H1 (cell line): Measurements from ENCODE around the gene GADD45B. TPM values are rescaled to one million over a fixed set of nuclear protein-coding genes. Genes with fewer than 3 reads are reported as not detected.

ENCODE experiments used
- CTCF ChIA-PET: fragments of 300-600 bp; sonication (Branson Sonifier 250); formaldehyde crosslinking; loops from one replicate; lab custom pipeline; 2021; ENCODE audit not compliant: partially characterized antibody; lab: Charles Lee
- POLR2A ChIA-PET: fragments of 300-600 bp; sonication (Branson Sonifier 250); formaldehyde crosslinking; loops from one replicate; lab custom pipeline; 2021; ENCODE audit warnings: inconsistent platforms; ENCODE audit not compliant: partially characterized antibody; lab: Charles Lee
- DNase-seq, 2 experiments: peaks; one replicate each; pipeline versions ENCODE4 v3.0.0 to v3.0.0-alpha.2; 2010 to 2022; ENCODE audit warnings: low spot score in 2 of 2, low read depth in 1 of 2, mixed read lengths in 1 of 2
- FAIRE-seq: peaks from 2 replicates; lab custom pipeline; 2011; peaks lifted over from hg19 to GRCh38; lab: Jason Lieb, UNC
- H2AFZ ChIP-seq: 2 replicates; pipeline ENCODE4 v1.8.1; 2012; ENCODE audit warnings: low read length, inconsistent platforms
- H2AK5ac ChIP-seq: 2 replicates; pipeline ENCODE4 v1.6.1; 2013; ENCODE audit warnings: low read depth, low read length
- H2BK120ac ChIP-seq: replicated peaks from 2 replicates; pipeline ENCODE3; 2013; ENCODE audit warnings: low read depth, low read length, inconsistent platforms
- H2BK12ac ChIP-seq: 2 replicates; pipeline ENCODE4 v1.6.1; 2013; ENCODE audit warnings: low read depth, low read length
- H2BK15ac ChIP-seq: 2 replicates; pipeline ENCODE4 v1.6.1; 2013; ENCODE audit warnings: low read length
- H2BK20ac ChIP-seq: 2 replicates; pipeline ENCODE4 v1.6.1; 2013; ENCODE audit warnings: low read length
- H2BK5ac ChIP-seq: 2 replicates; pipeline ENCODE4 v1.6.1; 2013; ENCODE audit warnings: low read depth, low read length
- H3K14ac ChIP-seq: 2 replicates; pipeline ENCODE4 v1.6.1; 2013; ENCODE audit warnings: inconsistent platforms; ENCODE audit not compliant: insufficient read length
- H3K18ac ChIP-seq: 2 replicates; pipeline ENCODE4 v1.6.1; 2013; ENCODE audit warnings: low read length; ENCODE audit errors: extremely low read depth
- H3K23ac ChIP-seq: 2 replicates; pipeline ENCODE4 v1.6.1; 2013; ENCODE audit warnings: inconsistent platforms; ENCODE audit not compliant: insufficient read length
- H3K23me2 ChIP-seq: 2 replicates; pipeline ENCODE4 v1.6.1; 2013; ENCODE audit warnings: low read depth, low read length
- H3K27ac ChIP-seq: 2 replicates; pipeline ENCODE4 v1.6.1; 2011; ENCODE audit warnings: low read depth, low read length, inconsistent platforms
- H3K27me3 ChIP-seq, 4 experiments: replicated peaks in 1 of 4; 1 replicate in 1 of 4; 2 replicates in 3 of 4; pipeline versions ENCODE4 v1.6.1 to v1.8.1; 2011 to 2013; ENCODE audit warnings: low read length in 3 of 4, mild to moderate bottlenecking in 3 of 4, inconsistent platforms in 2 of 4, mixed read lengths in 2 of 4, moderate library complexity in 1 of 4; ENCODE audit not compliant: control insufficient read depth in 3 of 4, insufficient read depth in 3 of 4; ENCODE audit errors: extremely low read depth in 1 of 4
- H3K36me3 ChIP-seq, 4 experiments: 2 replicates each; pipeline versions ENCODE4 v1.6.1 to v1.8.1; 2011 to 2013; ENCODE audit warnings: mild to moderate bottlenecking in 4 of 4, low read length in 3 of 4, moderate library complexity in 2 of 4, control low read depth in 1 of 4, inconsistent platforms in 1 of 4; ENCODE audit not compliant: insufficient read depth in 4 of 4, control insufficient read depth in 2 of 4
- H3K4ac ChIP-seq: replicated peaks from 2 replicates; pipeline ENCODE3; 2013; ENCODE audit warnings: low read length, low read depth, mixed read lengths, inconsistent platforms; ENCODE audit not compliant: insufficient read length
- H3K4me1 ChIP-seq, 4 experiments: replicated peaks in 1 of 4; 1 replicate in 1 of 4; 2 replicates in 3 of 4; pipeline versions ENCODE4 v1.6.1 to v1.8.1; 2011 to 2013; ENCODE audit warnings: low read length in 3 of 4, inconsistent platforms in 2 of 4, mixed read lengths in 1 of 4; ENCODE audit not compliant: insufficient read depth in 4 of 4, control insufficient read depth in 3 of 4
- H3K4me2 ChIP-seq, 2 experiments: 2 replicates each; pipeline versions ENCODE4 v1.6.1 to v1.8.1; 2011 to 2013; ENCODE audit warnings: low read depth in 2 of 2, low read length in 2 of 2, control low read depth in 1 of 2, inconsistent platforms in 1 of 2, mild to moderate bottlenecking in 1 of 2; ENCODE audit not compliant: insufficient read depth in 1 of 2
- H3K4me3 ChIP-seq, 4 experiments: fragments of 200-600, 300-600 bp in 1 of 4; sonication (generic), shearing (Covaris generic), sonication (Bioruptor Twin) in 1 of 4; 2 replicates each; pipeline versions ENCODE4 v1.5.1 to v1.8.1; 2011 to 2016; ENCODE audit warnings: low read length in 4 of 4, low read depth in 3 of 4, control low read depth in 2 of 4, inconsistent platforms in 2 of 4, mild to moderate bottlenecking in 2 of 4, mixed read lengths in 1 of 4, moderate library complexity in 1 of 4; ENCODE audit not compliant: insufficient read depth in 2 of 4; ENCODE audit errors: extremely low read depth in 1 of 4
- H3K56ac ChIP-seq: replicated peaks from 2 replicates; pipeline ENCODE3; 2013; ENCODE audit warnings: low read depth, mild to moderate bottlenecking, mixed read lengths, low read length, inconsistent platforms; ENCODE audit not compliant: insufficient read length
- H3K79me1 ChIP-seq: 2 replicates; pipeline ENCODE4 v1.6.1; 2013; ENCODE audit warnings: low read depth, low read length, control low read depth
- H3K79me2 ChIP-seq, 2 experiments: 2 replicates each; pipeline versions ENCODE4 v1.6.1 to v1.8.1; 2012 to 2013; ENCODE audit warnings: low read length in 2 of 2, mild to moderate bottlenecking in 2 of 2, inconsistent platforms in 1 of 2; ENCODE audit not compliant: insufficient read depth in 2 of 2, control insufficient read depth in 1 of 2
- H3K9ac ChIP-seq, 4 experiments: replicated peaks in 1 of 4; 1 replicate in 1 of 4; 2 replicates in 3 of 4; pipeline versions ENCODE4 v1.6.1 to v1.8.1; 2011 to 2013; ENCODE audit warnings: low read depth in 3 of 4, low read length in 3 of 4, control low read depth in 2 of 4, mild to moderate bottlenecking in 2 of 4, moderate library complexity in 2 of 4, inconsistent platforms in 1 of 4; ENCODE audit errors: extremely low read depth in 1 of 4
- H3K9me3 ChIP-seq, 2 experiments: 2 replicates each; pipeline versions ENCODE4 v1.6.1 to v1.8.1; 2012 to 2013; ENCODE audit warnings: mild to moderate bottlenecking in 2 of 2, moderate library complexity in 2 of 2, control low read depth in 1 of 2, inconsistent platforms in 1 of 2, low read depth in 1 of 2, low read length in 1 of 2, mixed read lengths in 1 of 2; ENCODE audit not compliant: insufficient read depth in 2 of 2
- H4K20me1 ChIP-seq, 2 experiments: replicated peaks in 1 of 2; 2 replicates each; pipeline versions ENCODE3 to v1.8.1; 2011 to 2013; ENCODE audit warnings: inconsistent platforms in 2 of 2, low read length in 2 of 2, mild to moderate bottlenecking in 1 of 2; ENCODE audit not compliant: insufficient read depth in 2 of 2, control insufficient read depth in 1 of 2
- H4K5ac ChIP-seq: 2 replicates; pipeline ENCODE4 v1.6.1; 2013; ENCODE audit warnings: low read length, low read depth, mixed read lengths, inconsistent platforms; ENCODE audit not compliant: insufficient read length
- H4K8ac ChIP-seq: 2 replicates; pipeline ENCODE4 v1.8.0; 2013; ENCODE audit warnings: mild to moderate bottlenecking, moderate library complexity, low read length, inconsistent platforms; ENCODE audit not compliant: insufficient read depth; ENCODE audit errors: extremely low read depth
- H4K91ac ChIP-seq: replicated peaks from 2 replicates; pipeline ENCODE3; 2013; ENCODE audit warnings: low read length, mixed read lengths, inconsistent platforms; ENCODE audit not compliant: insufficient read length
- CBX8 ChIP-seq: fragments of 300-800, 300-1000 bp; sonication (generic); IDR thresholded peaks from 2 replicates; pipeline ENCODE4 v1.7.1; 2016; ENCODE audit warnings: low read depth, low read length, borderline replicate concordance
- JUND ChIP-seq: IDR thresholded peaks from 2 replicates; pipeline ENCODE4 v1.6.1; 2011; ENCODE audit warnings: mild to moderate bottlenecking, improper control_type of control experiment, low read length
- KDM1A ChIP-seq: fragments of 200-600, 300-600 bp; sonication (generic); IDR thresholded peaks from 2 replicates; pipeline ENCODE4 v1.7.1; 2016; ENCODE audit warnings: mild to moderate bottlenecking, low read length, borderline replicate concordance
- SP2 ChIP-seq: IDR thresholded peaks from 2 replicates; pipeline ENCODE4 v1.6.1; 2012; ENCODE audit warnings: mild to moderate bottlenecking, low read length, inconsistent platforms
- SRF ChIP-seq: IDR thresholded peaks from 2 replicates; pipeline ENCODE4 v1.6.1; 2011; ENCODE audit warnings: mild to moderate bottlenecking, low read depth, low read length, moderate library complexity
- TAF1 ChIP-seq: IDR thresholded peaks from 2 replicates; pipeline ENCODE4 v1.6.1; 2011; ENCODE audit warnings: mild to moderate bottlenecking, low read depth, low read length
- TBP ChIP-seq: IDR thresholded peaks from 2 replicates; pipeline ENCODE4 v1.6.1; 2011; ENCODE audit warnings: low read depth, low read length, improper control_type of control experiment
- TEAD4 ChIP-seq: IDR thresholded peaks from 2 replicates; pipeline ENCODE4 v1.6.1; 2012; ENCODE audit warnings: low read depth, low read length, inconsistent platforms, mixed read lengths
- WGBS, 2 experiments: shearing (Covaris generic) in 1 of 2; methylation state at CpG; one replicate each; pipeline versions ENCODE4 v1.1.6 to v1.1.7; 2013 to 2015; ENCODE audit warnings: low lambda C conversion rate in 2 of 2, mixed read lengths in 2 of 2, inconsistent platforms in 1 of 2, low coverage in 1 of 2, missing lambda C conversion rate in 1 of 2; ENCODE audit not compliant: insufficient replicate concordance in 2 of 2, insufficient coverage in 1 of 2, insufficient read length in 1 of 2; ENCODE audit errors: extremely low coverage in 1 of 2, missing lambda C conversion rate in 1 of 2; 5-methylcytosine and 5-hydroxymethylcytosine counted together
- polyA plus RNA-seq, 7 experiments: library from polyadenylated mRNA; depleted of rRNA in 3 of 7; stranded (reverse) in 5 of 7; unstranded in 2 of 7; fragments of >200 nt in 5 of 7; fragments of 200-250 nt in 2 of 7; gene quantifications; 1 replicate in 5 of 7; 2 replicates in 1 of 7; 4 replicates in 1 of 7; pipeline versions ENCODE4 v1.2.1 to v1.2.3, GENCODE V29; 2011 to 2013; ENCODE audit warnings: missing spikeins in 2 of 7, mixed read lengths in 2 of 7
- total RNA-seq: library from RNA; stranded (reverse); fragmentation: NEBNext Ultra II Directional; extraction: Animal tissue kit (Norgen Biotek cat#: 25700); gene quantifications from 2 replicates; pipeline ENCODE4 v1.2.1, GENCODE V29; 2021

Gene GADD45B
- total and polyA plus RNA-seq, 2 of the 8 experiments (the other 6 are each of a cell fraction or from before 2014, with no cell fraction given), result 7.4 to 11.4 TPM

DNA sequence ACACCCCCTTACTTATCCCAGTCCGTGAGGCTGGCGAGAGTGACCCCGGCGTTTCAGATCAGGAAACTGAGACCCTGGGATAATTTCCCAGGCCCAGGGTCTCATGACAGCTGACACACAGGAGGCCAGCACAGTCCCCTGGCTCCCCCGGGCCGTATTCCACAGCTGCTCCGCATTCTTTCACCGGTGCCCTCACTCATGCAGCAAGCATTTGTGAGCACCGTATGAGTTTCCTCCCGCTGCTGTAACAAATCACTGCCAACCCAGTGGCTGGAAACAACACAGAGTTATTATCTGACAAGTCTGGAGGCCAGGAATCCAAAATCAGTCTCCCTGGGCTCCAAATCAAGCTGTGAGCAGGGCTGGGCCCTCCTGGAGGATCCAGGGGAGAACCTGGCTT is 21.3 kb downstream of the GADD45B start:
- Histone ChIP-seq H3K27me3 (peaks cover 2 to 22% (median 16%) of the 10 kb centered on the region in 4 experiments; a peak in 6 of 7 replicates), H2BK20ac (no peak overlapping the region), H3K4me1 (peaks cover 3 to 20% (median 13%) of the 10 kb centered on the region in 4 experiments; a peak in 6 of 7 replicates), H3K4ac (no peak overlapping the region), H2AK5ac (no peak overlapping the region), H3K23ac (no peak overlapping the region), H4K20me1 (peaks cover 0 to 1% of the 10 kb centered on the region in 2 experiments), H2BK15ac (no peak overlapping the region), H4K91ac (no peak overlapping the region), H3K27ac (no peak overlapping the region), H4K8ac (no peak overlapping the region), H3K18ac (no peak overlapping the region), H2BK12ac (no peak overlapping the region), H3K9me3 (no peaks in the 10 kb centered on the region), H3K9ac (no peak overlapping the region), H2BK5ac (no peak overlapping the region), H4K5ac (no peak overlapping the region), H2BK120ac (no peak overlapping the region), H3K36me3 (no peaks in the 10 kb centered on the region), H3K79me1 (no peaks in the 10 kb centered on the region), H3K56ac (no peak overlapping the region), H3K4me2 (no peak overlapping the region), H3K79me2 (no peaks in the 10 kb centered on the region), H3K23me2 (peaks cover 4% of the 10 kb centered on the region; the same call in 1 of the 2 replicates), H2AFZ (no peak overlapping the region), H3K4me3 (no peak overlapping the region), H3K14ac (no peak overlapping the region)
- FAIRE-seq, result no peak
- ChIA-PET POLR2A (interaction anchor here (1.2 to 16.3 kb wide), 3 partner anchors 9 to 23 kb away, joined by 3 to 216 read pairs (median 5); partner anchors contain the start of gene GADD45B), CTCF (interaction anchor here (0.5 to 2.2 kb wide), 4 partner anchors 9 to 140 kb away, joined by 3 to 6 read pairs (median 4); no protein-coding TSS in a partner anchor)
- DNase-seq, result no peak
- 86% methylated on average over 10 of the region's 10 CpGs; no CpG with 5 or more reads in 1 of the 2 experiments for WGBS, 2 experiments
- TF ChIP-seq SRF, result no peak
- TF ChIP-seq CBX8, result no peak
- TF ChIP-seq TBP, result no peak
- no peak for TF ChIP-seq SP2
- TF ChIP-seq KDM1A, result no peak
- TF ChIP-seq TEAD4, result no peak
- TF ChIP-seq JUND, result no peak
- no peak for TF ChIP-seq TAF1
